CD4-positive, alpha-beta T cell treated with Interleukin-6 at 100 ng/mL for 8 hours (primary cell): ENCODE results near the gene CEP78.

Experiments used
- DNase-seq: peaks from one replicate; pipeline ENCODE4 v3.0.0-alpha.2; 2020; ENCODE audit warnings: mixed read lengths, low spot score

CEP78 gene

GRCh38 chr9:78311075-78311474, 75.2 kb downstream of the CEP78 start:
- DNase-seq: no peak

DNA sequence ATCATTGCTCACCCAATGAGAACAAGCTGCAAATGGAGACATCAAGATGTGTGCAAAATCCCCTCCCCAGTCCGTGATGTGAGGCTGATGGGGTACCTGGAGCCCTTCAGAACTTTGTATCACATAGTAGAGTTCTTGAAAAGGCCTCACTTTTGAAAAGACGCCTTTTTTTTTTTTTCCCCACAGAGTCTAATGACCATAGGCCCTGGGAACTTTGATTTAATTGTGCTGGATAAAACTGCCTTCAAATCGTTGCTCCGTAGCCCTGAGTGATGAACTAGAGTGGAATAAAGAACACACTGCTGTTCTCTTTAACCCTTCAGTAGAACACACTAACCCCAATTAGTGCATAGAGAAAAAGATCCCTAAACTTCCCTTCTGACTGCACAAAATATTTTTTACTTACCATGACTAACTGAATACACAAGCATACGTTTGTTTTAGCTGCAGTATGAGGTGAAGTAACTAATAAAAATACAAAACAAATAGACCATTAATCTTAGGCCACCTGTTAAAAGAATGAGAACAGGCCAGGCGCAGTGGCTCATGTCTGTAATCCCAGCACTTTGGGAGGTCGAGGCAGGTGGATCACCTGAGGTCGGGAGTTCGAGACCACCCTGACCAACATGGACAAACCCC, 76.1 kb downstream of the CEP78 start:
- no peak for DNase-seq

DNA sequence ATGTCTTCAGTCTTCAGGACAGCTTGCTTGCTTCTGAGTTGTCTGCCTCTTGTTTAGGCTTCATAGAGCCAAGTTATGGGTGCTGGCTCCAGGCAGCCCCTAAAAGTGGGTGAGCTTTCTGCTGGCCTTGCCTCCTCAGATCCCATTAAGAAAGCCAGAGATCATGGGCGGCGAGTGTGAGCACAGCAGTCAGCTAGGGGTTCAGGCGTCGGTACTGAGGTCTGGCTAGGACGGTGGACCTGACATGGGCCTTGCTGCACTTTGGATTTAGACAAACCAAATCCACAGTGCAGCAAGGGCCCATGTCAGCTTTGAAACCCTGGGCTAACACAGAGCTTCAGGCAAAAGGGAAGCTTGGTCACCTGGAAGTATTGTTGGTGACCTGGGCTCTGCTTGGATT, 78.7 kb downstream of the CEP78 start:
- DNase-seq: no peak

- no peak for DNase-seq
Observed at GRCh38 chr9:78314953-78315870, 79.3 kb downstream of the CEP78 start.

DNA sequence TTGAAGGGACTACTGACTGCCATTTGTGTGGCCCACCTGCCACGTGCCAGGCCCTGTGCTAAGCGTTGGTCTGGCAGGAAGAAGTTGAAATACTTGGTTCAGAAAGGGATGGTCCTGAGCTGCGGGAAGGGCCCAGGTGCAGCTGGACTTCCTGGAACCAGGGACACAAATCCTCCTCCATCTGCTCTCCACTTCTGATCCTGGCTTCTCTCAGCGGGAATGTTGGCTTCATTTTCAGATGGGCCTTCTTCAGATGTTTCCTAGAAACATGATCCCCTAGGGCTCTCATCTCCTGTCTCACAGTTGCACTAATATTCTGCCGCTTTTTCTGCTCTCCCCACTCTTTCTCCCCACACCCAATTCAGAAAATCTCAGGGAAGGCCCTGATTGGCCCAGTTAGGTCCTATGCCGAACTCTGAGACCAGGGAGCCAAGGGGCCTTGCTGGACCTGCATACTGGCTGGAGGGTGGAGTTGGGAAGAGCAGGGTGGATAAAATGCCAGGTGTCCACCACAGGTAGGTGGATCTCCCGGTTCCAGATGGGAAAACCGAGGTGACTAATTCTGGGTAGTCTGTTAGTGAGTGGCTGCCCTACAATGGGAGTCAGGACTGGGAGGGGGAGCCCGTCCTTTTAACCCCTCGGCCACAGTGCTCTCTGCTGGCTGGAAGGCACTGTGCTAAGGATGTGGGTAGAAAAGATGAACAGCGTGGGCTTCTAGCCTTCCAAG, 80.5 kb downstream of the CEP78 start:
- no peak for DNase-seq

DNA sequence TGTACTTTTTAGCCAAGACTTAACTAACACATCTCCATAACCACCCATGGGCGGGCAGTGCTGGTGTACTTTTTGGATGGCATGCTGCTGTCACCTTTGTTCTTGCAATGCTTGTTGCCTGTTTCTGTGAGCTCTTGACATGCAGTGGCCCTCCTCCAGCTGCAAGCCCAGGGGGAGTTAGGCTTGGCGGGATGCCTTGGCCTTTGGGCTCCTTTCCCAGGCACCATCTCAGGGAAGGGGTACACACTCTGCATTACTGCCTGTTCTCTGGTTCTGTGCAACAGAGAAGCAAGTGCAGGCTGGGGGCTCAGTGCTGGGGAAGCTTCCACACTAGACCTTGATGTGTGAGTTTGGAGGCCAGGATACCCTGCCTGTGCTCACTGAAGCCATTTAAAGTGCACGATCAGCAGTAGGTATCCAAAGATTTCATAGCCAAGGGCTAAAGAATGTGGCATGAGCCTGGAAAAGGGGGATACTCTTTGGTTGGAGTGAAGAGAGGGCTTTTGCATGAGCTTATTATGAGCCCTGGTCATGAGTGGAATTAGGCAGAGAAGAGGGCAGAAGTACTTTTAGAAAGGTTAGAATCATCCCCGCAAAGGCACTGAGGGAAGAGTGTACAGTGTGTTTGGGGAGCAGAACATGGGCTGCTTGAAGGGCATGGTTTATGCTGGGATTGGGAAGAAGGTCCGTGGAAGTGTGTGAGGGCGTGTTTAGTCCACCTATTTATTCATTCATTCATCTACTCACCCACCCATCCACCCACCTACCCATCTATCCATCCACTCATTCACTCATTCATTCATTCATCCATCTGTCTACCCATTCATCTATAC, 83.5 kb downstream of the CEP78 start:
- no peak for DNase-seq

DNA sequence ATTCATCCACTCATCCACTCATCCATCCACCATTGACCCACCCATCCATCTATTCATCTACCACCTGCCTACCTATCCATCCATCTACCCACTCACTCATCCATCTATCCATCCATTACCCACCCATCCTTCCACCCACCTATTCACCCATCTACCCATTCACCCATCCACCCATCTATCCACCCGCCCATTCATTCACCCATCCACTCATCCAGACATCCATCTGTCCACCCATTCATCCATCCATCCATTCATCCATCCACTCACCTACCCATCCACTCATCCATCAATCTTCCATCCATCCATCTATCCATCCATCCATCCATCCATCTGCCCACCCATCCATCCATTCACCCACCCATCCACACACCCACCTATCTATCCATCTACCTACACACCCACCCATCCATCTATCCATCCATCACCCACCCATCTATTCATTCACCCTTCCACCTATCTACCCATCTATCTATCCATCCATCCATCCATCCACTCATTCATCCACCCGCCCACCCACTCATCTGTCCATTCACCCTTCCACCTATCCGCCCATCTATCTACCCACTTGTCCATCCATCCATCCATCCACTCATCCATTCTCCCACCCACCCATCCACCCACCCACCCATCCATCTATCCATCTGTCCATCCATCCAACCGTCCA, 84.3 kb downstream of the CEP78 start:
- no peak for DNase-seq

DNA sequence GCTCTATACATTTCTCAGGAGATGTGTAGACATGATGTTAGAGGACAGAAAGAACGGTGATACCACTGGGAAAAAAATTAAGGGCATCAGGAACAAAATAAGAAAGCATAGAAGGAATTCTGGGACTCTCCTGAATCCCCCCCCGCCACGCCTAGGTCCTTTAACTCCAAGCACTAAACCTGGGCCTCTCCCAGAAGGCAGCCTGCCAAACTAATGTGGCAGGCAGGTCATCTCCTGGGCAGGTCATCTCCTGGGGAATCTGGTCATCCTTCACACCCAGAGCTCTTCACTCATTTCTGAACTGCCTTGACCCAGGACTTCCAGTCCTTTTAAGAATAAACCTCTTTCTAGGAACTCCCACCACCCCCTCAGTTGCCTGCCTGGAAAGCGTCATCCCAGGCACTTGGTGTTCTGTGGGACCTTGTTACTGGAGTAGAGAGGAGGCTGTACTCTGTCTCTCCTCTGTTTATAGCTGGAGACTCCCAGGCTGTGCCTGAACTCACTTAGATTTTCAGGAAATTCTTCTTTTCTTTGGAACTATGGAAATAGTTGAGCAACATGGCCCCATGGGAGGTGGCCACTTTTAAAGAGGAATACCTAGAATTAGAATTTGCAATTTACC, 85.1 kb downstream of the CEP78 start:
- no peak for DNase-seq

- DNase-seq: no peak
Observed at GRCh38 chr9:78321505-78321904, 85.6 kb downstream of the CEP78 start.

GRCh38 chr9:78324068-78324650, 88.3 kb downstream of the CEP78 start:
- DNase-seq: no peak

- DNase-seq: no peak
Observed at GRCh38 chr9:78324682-78325081, 88.8 kb downstream of the CEP78 start.

- no peak for DNase-seq
Observed at GRCh38 chr9:78325343-78325742, 89.5 kb downstream of the CEP78 start.

GRCh38 chr9:78325846-78326360, 90.0 kb downstream of the CEP78 start:
- no peak for DNase-seq

DNA sequence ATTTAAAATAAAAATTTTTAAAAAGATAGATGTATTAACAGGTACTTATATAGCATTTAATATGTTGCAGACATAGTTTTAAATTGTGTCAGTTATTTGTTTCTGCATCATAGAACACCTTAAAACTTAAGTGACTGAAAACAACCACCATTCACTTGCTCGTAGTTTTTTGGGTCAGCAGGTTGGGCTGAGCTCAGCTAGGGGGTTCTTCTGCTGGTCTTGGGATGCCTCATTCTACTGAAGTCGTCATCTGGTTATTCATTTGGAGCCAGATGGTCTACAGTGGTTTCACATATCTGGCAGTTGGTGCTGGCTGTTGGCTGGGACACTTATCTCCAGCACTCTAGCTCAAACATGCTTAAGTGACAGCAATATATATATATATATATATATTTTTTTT, 90.7 kb downstream of the CEP78 start:
- DNase-seq: no peak
